AG09319 (cell line): ENCODE data around the gene CNPPD1.

Experiments
- DNase-seq: peaks from one replicate; pipeline ENCODE4 v3.0.0-alpha.2; 2010; ENCODE audit warnings: low read depth; ENCODE audit errors: extremely low read depth
- CTCF ChIP-seq: IDR thresholded peaks from 2 replicates; pipeline ENCODE4 v1.5.1; 2011; ENCODE audit warnings: low read depth, mild to moderate bottlenecking, inconsistent platforms, low read length, moderate library complexity

CNPPD1 gene

GRCh38 chr2:219122202-219122980 is 54.3 kb downstream of the CNPPD1 start:
- no peak for DNase-seq
- TF ChIP-seq CTCF = no peak
